Body of pancreas (tissue), 4 donors: ENCODE results near the gene TINAGL1.

Experiments used
- CTCF ChIP-seq, 7 experiments: fragments of 450-650 bp in 4 of 7; fragments of 200-600 bp in 3 of 7; sonication (generic) in 3 of 7; IDR thresholded peaks; one replicate each; pipeline ENCODE4 v1.5.1; 2016 to 2019; ENCODE audit warnings: antibody characterized with exemption in 7 of 7
- POLR2A ChIP-seq, 3 donors: fragments of 450-650 bp; IDR thresholded peaks; one replicate each; pipeline ENCODE4 v1.6.1; 2016; ENCODE audit warnings: antibody characterized with exemption in 3 of 3, mild to moderate bottlenecking in 2 of 3

- no peak for TF ChIP-seq CTCF (IDR thresholded peaks at IDR 0.05)
- no peak for TF ChIP-seq POLR2A (IDR thresholded peaks at IDR 0.05)
These were observed 44.5 kb downstream of the TINAGL1 start for GRCh38 chr1:31620631-31621497.
